GM23338 (cell line): ENCODE results near the gene RHOV. TPM values are rescaled to one million over a fixed set of nuclear protein-coding genes. Genes with fewer than 3 reads are reported as not detected.

Experiments used
- ATAC-seq: fragments of 200-7000 bp; cut with Tn5 transposase; 3 replicates; pipeline ENCODE4 v1.9.1; 2020
- DNase-seq: peaks from one replicate; pipeline ENCODE4 v3.0.0-alpha.2; 2015; ENCODE audit warnings: low spot score
- H2AFZ ChIP-seq: fragments of 200-600 bp; sonication (generic); 2 replicates; pipeline ENCODE4 v1.8.0; 2016; ENCODE audit warnings: antibody characterized with exemption, mild to moderate bottlenecking, moderate library complexity
- H3F3A ChIP-seq: fragments of 200-600 bp; sonication (generic); replicated peaks from 2 replicates; pipeline ENCODE4 v1.8.0; 2017; ENCODE audit warnings: antibody characterized with exemption, mixed run types, low read depth
- H3K27ac ChIP-seq: fragments of 200-600 bp; sonication (generic); 2 replicates; pipeline ENCODE4 v1.6.1; 2016; ENCODE audit warnings: low read depth
- H3K27me3 ChIP-seq: fragments of 200-600 bp; sonication (generic); 2 replicates; pipeline ENCODE4 v1.8.0; 2016; ENCODE audit warnings: mild to moderate bottlenecking, mixed run types, moderate library complexity; ENCODE audit not compliant: insufficient read depth
- H3K36me3 ChIP-seq: fragments of 200-600 bp; sonication (generic); 2 replicates; pipeline ENCODE4 v1.8.0; 2016; ENCODE audit warnings: mild to moderate bottlenecking; ENCODE audit not compliant: insufficient read depth
- H3K4me1 ChIP-seq: fragments of 200-600 bp; sonication (generic); 2 replicates; pipeline ENCODE4 v1.8.0; 2016; ENCODE audit warnings: mild to moderate bottlenecking, moderate library complexity; ENCODE audit not compliant: insufficient read depth
- H3K4me2 ChIP-seq: fragments of 200-600 bp; sonication (generic); 2 replicates; pipeline ENCODE4 v1.7.1; 2017; ENCODE audit warnings: mixed run types
- H3K4me3 ChIP-seq: fragments of 200-600 bp; sonication (generic); 2 replicates; pipeline ENCODE4 v1.6.1; 2016; ENCODE audit warnings: mixed run types
- H3K79me2 ChIP-seq: fragments of 200-600 bp; sonication (generic); replicated peaks from 2 replicates; pipeline ENCODE4 v1.8.0; 2017; ENCODE audit warnings: mild to moderate bottlenecking; ENCODE audit not compliant: insufficient read depth
- H3K9me2 ChIP-seq: fragments of 200-600 bp; sonication (generic); 2 replicates; pipeline ENCODE4 v1.8.0; 2017; ENCODE audit not compliant: insufficient read depth
- H4K20me1 ChIP-seq: fragments of 200-600 bp; sonication (generic); replicated peaks from 2 replicates; pipeline ENCODE4 v1.8.0; 2017; ENCODE audit warnings: mild to moderate bottlenecking; ENCODE audit not compliant: insufficient read depth
- H3K27ac Mint-ChIP-seq: 2 replicates; pipeline ENCODE4 v1.8.0; 2020; ENCODE audit warnings: inconsistent platforms, mild to moderate bottlenecking, moderate library complexity, mixed read lengths
- H3K27me3 Mint-ChIP-seq: 3 replicates; pipeline ENCODE4 v1.8.0; 2022; ENCODE audit warnings: low read depth, mild to moderate bottlenecking, moderate library complexity, mixed read lengths, inconsistent platforms; ENCODE audit not compliant: insufficient read depth, poor library complexity
- H3K36me3 Mint-ChIP-seq: 3 replicates; pipeline ENCODE4 v1.8.0; 2021; ENCODE audit warnings: low read depth, mild to moderate bottlenecking, inconsistent platforms, moderate library complexity, mixed read lengths
- H3K4me1 Mint-ChIP-seq: 3 replicates; pipeline ENCODE4 v1.8.0; 2020; ENCODE audit warnings: mild to moderate bottlenecking, inconsistent platforms, mixed read lengths
- H3K4me3 Mint-ChIP-seq: 3 replicates; pipeline ENCODE4 v1.8.0; 2021; ENCODE audit warnings: moderate library complexity, mild to moderate bottlenecking, inconsistent platforms, mixed read lengths
- H3K9me3 Mint-ChIP-seq: 3 replicates; pipeline ENCODE4 v1.8.0; 2020; ENCODE audit warnings: moderate library complexity, mild to moderate bottlenecking, inconsistent platforms, mixed read lengths
- CREB1 ChIP-seq: fragments of 250-450 bp; sonication (Bioruptor Pico); IDR thresholded peaks from 2 replicates; pipeline ENCODE4 v1.5.0; 2020; ENCODE audit warnings: low read depth, mild to moderate bottlenecking, moderate library complexity
- CTCF ChIP-seq, 2 experiments: fragments of 200-600 bp in 1 of 2; sonication (generic) in 1 of 2; conservative IDR thresholded peaks; 2 replicates each; pipeline versions ENCODE4 v1.5.1 to v1.6.1; 2016 to 2017; ENCODE audit warnings: antibody characterized with exemption in 2 of 2, low read depth in 2 of 2, mild to moderate bottlenecking in 2 of 2, moderate library complexity in 1 of 2
- ETS1 ChIP-seq: IDR thresholded peaks from 2 replicates; pipeline ENCODE4 v1.6.1; 2016; ENCODE audit warnings: antibody characterized with exemption
- EZH2 ChIP-seq: fragments of 200-600 bp; sonication (generic); IDR thresholded peaks from one replicate; pipeline ENCODE4 v1.8.0; 2017; ENCODE audit warnings: antibody characterized with exemption, mild to moderate bottlenecking, low read depth; ENCODE audit not compliant: unreplicated experiment
- NANOG ChIP-seq: IDR thresholded peaks from 2 replicates; pipeline ENCODE4 v1.6.1; 2016; ENCODE audit warnings: antibody characterized with exemption, borderline replicate concordance
- POLR2AphosphoS5 ChIP-seq: IDR thresholded peaks from 2 replicates; pipeline ENCODE4 v1.6.1; 2016; ENCODE audit warnings: antibody characterized with exemption, low read depth
- STAT1 ChIP-seq: IDR thresholded peaks from one replicate; pipeline ENCODE4 v1.6.1; 2016; ENCODE audit warnings: antibody characterized with exemption; ENCODE audit not compliant: unreplicated experiment
- ZNF331 ChIP-seq: fragments of 250-450 bp; sonication (Bioruptor Pico); IDR thresholded peaks from 2 replicates; pipeline ENCODE4 v1.5.0; 2020; ENCODE audit warnings: low read depth, mild to moderate bottlenecking, moderate library complexity
- polyA plus RNA-seq: library from polyadenylated mRNA; unstranded; fragments of >200 nt; fragmentation: Nextera tagmentation; extraction: Ambion mirVana; gene quantifications from 2 replicates; pipeline ENCODE4 v1.2.1, GENCODE V29; 2016
- total RNA-seq: library from RNA; depleted of rRNA; stranded (reverse); fragments of >200 nt; shearing (Covaris generic); gene quantifications from 2 replicates; pipeline ENCODE4 v1.2.3, GENCODE V29; 2014

RHOV gene
- total and polyA plus RNA-seq, 2 experiments from 2014 or later, result 4.4 to 4.7 TPM

GRCh38 chr15:40891810-40892446 is 17.9 kb upstream of the RHOV start:
- H3K4me1 ChIP-seq, result 0 out of 2 replicates have a peak, but pooled peaks cover 4% of the 10 kb centered on the region
- no peak overlapping the region for H3K4me3 ChIP-seq
- H3K36me3 ChIP-seq, result peaks cover 8% of the 10 kb centered on the region; the same call in 1 of the 2 replicates
- no peaks in the 10 kb centered on the region; the same call in 1 of the 2 replicates for H4K20me1 ChIP-seq
- Mint-ChIP-seq H3K4me1 (peaks cover 9% of the 10 kb centered on the region), H3K9me3 (no peaks in the 10 kb centered on the region; the same call in 2 of the 3 replicates), H3K27me3 (peaks cover 19% of the 10 kb centered on the region), H3K27ac (no peak overlapping the region), H3K36me3 (peaks cover 17% of the 10 kb centered on the region), H3K4me3 (no peak overlapping the region)
- ATAC-seq, result peak; percentile 8
- H3K27ac ChIP-seq, result no peak overlapping the region
- no peak overlapping the region for H3K4me2 ChIP-seq
- no peak overlapping the region; the same call in 1 of the 2 replicates for H2AFZ ChIP-seq
- no peaks in the 10 kb centered on the region; the same call in 1 of the 2 replicates for H3F3A ChIP-seq
- no peaks in the 10 kb centered on the region for H3K9me2 ChIP-seq
- peak; percentile 80 for DNase-seq
- peaks cover 17% of the 10 kb centered on the region for H3K79me2 ChIP-seq
- H3K27me3 ChIP-seq, result peaks cover 7% of the 10 kb centered on the region; the same call in 1 of the 2 replicates
- TF ChIP-seq CREB1, result no peak
- TF ChIP-seq CTCF (conservative IDR thresholded peaks at IDR 0.05; ENCODE audit: low read depth in 2 of 2), result peak; percentile 70 to 73
- no peak for TF ChIP-seq EZH2

GRCh38 chr15:40891138-40891537 is 17.1 kb upstream of the RHOV start:
- Mint-ChIP-seq H3K4me1 (peaks cover 9% of the 10 kb centered on the region), H3K36me3 (peaks cover 9% of the 10 kb centered on the region; the same call in 2 of the 3 replicates), H3K4me3 (no peak overlapping the region), H3K9me3 (no peaks in the 10 kb centered on the region; the same call in 2 of the 3 replicates), H3K27ac (no peak overlapping the region), H3K27me3 (peaks cover 19% of the 10 kb centered on the region)
- Histone ChIP-seq H2AFZ (no peak overlapping the region), H3K79me2 (peaks cover 12% of the 10 kb centered on the region), H3K4me2 (no peak overlapping the region), H3F3A (no peaks in the 10 kb centered on the region; the same call in 1 of the 2 replicates), H4K20me1 (no peaks in the 10 kb centered on the region; the same call in 1 of the 2 replicates), H3K36me3 (peaks cover 1% of the 10 kb centered on the region; the same call in 1 of the 2 replicates), H3K27me3 (peaks cover 7% of the 10 kb centered on the region; the same call in 1 of the 2 replicates), H3K27ac (no peak overlapping the region), H3K9me2 (no peaks in the 10 kb centered on the region), H3K4me1 (0 out of 2 replicates have a peak, but pooled peaks cover 4% of the 10 kb centered on the region), H3K4me3 (no peak overlapping the region)
- DNase-seq (no peak), ATAC-seq (no peak)
- TF ChIP-seq EZH2 (no peak), CREB1 (no peak), ETS1 (no peak), STAT1 (no peak), ZNF331 (no peak), NANOG (no peak), CTCF (conservative IDR thresholded peaks at IDR 0.05; ENCODE audit: low read depth in 2 of 2) (no peak), POLR2AphosphoS5 (no peak)
